ENCODE data around the gene DMRTB1.

DNA sequence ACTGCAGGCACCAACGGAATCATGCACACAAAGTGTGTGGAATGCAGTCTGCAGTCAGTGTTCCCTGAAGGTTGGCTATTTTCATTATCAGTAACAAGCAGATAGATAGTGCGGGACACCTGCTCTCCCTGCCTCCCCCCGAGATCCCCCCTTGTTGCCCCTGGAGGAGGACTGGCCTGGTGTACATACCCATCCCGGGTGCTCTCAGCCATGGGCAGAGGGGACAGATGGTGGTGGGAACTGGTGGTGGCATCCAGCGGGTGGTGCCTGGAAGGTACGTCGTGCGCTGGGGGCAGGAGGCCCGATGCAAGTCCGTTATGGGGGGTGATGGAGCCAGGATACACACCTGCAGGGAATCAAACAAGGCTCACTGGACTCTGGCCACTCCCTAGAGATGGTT is 55.2 kb downstream of the DMRTB1 start:
- TF ChIP-seq POLR2AphosphoS5 (IDR thresholded peaks at IDR 0.05; ENCODE audit: low read depth, low read length) (no peak), TAF1 (IDR thresholded peaks at IDR 0.05; ENCODE audit: borderline replicate concordance, insufficient read depth, low read length) (no peak), FOXP2 (optimal IDR thresholded peaks at IDR 0.05; ENCODE audit: borderline replicate concordance, extremely low read depth, extremely low read length, insufficient read depth) (no peak)

Measured in PFSK-1 (cell line).